ENCODE measurements around the gene TRUB2.

The TRUB2 gene

GRCh38 chr9:128321879-128322403, 306 bp downstream of the TRUB2 start:
- 4% methylated on average over 21 of the region's 21 CpGs for WGBS
- Histone ChIP-seq H2BK12ac (ENCODE audit: low read length in 2 of 2) (no peak overlapping the region), H2AK5ac (ENCODE audit: low read length, severe bottlenecking) (no peak overlapping the region)

GRCh38 chr9:128321343-128321742, 904 bp downstream of the TRUB2 start:
- H2AK5ac ChIP-seq (ENCODE audit: low read length, severe bottlenecking) = peak overlapping the region; percentile 0
- H3K9ac ChIP-seq (ENCODE audit: low read length) = peak overlapping the region; percentile 93
- peak overlapping the region in 1 of 2 experiments; percentile 91 for H3K4me3 ChIP-seq (ENCODE audit: insufficient read depth in 1 of 2, low read depth in 1 of 2, low read length in 2 of 2)
- H3K4ac ChIP-seq (ENCODE audit: low read depth in 1 of 2, low read length in 2 of 2) = no peak overlapping the region
- no peak overlapping the region for H2BK12ac ChIP-seq (ENCODE audit: low read length in 2 of 2)
- no peaks in the 10 kb centered on the region for H3K9me3 ChIP-seq (ENCODE audit: control insufficient read depth, low read length)
- no peak overlapping the region for H4K8ac ChIP-seq (ENCODE audit: low read length)
- no peak overlapping the region for H2AFZ ChIP-seq (ENCODE audit: low read depth, low read length)
- no peak overlapping the region for H3K27ac ChIP-seq (ENCODE audit: low read length, poor library complexity, severe bottlenecking)
- H3K4me1 ChIP-seq (ENCODE audit: control insufficient read depth, insufficient read depth, low read depth, low read length) = peaks cover 12% of the 10 kb centered on the region
- no peak overlapping the region for H3K23ac ChIP-seq (ENCODE audit: low read length in 2 of 2)
- peak overlapping the region; percentile 72 for H3K4me2 ChIP-seq (ENCODE audit: low read length, poor library complexity, severe bottlenecking)
- H3K14ac ChIP-seq (ENCODE audit: low read length in 2 of 2) = no peak overlapping the region
- no peak overlapping the region for H2BK120ac ChIP-seq (ENCODE audit: low read depth, low read length)
- H3K27me3 ChIP-seq (ENCODE audit: control insufficient read depth in 1 of 2, insufficient read depth in 1 of 2, low read length in 2 of 2) = no peaks in the 10 kb centered on the region
- H2BK15ac ChIP-seq (ENCODE audit: low read depth, poor library complexity, severe bottlenecking) = no peak overlapping the region
- H3K79me1 ChIP-seq (replicated peaks; ENCODE audit: low read length, poor library complexity, severe bottlenecking) = peaks cover 31% of the 10 kb centered on the region
- DNase-seq = no peak
- H3K36me3 ChIP-seq (ENCODE audit: control insufficient read depth in 1 of 2, insufficient read depth in 2 of 2, low read depth in 1 of 2, low read length in 2 of 2) = peaks cover 29 to 43% of the 10 kb centered on the region in 2 experiments
- 93% methylated on average over 4 of the region's 7 CpGs for WGBS
- no peak overlapping the region for H2BK5ac ChIP-seq (ENCODE audit: low read depth, low read length, poor library complexity, severe bottlenecking)
- no peak overlapping the region for H3K18ac ChIP-seq (ENCODE audit: low read depth in 1 of 2, low read length in 2 of 2)
- no peak overlapping the region for H4K91ac ChIP-seq (ENCODE audit: low read length)

More at GRCh38 chr9:128321879-128322403, 306 bp downstream of the TRUB2 start:
- H3K18ac ChIP-seq (ENCODE audit: low read depth in 1 of 2, low read length in 2 of 2) = peak overlapping the region in 1 of 2 experiments; percentile 21
- H3K14ac ChIP-seq (ENCODE audit: low read length in 2 of 2) = no peak overlapping the region
- H2BK5ac ChIP-seq (ENCODE audit: low read depth, low read length, poor library complexity, severe bottlenecking) = no peak overlapping the region
- H3K4me1 ChIP-seq (ENCODE audit: control insufficient read depth, insufficient read depth, low read depth, low read length) = peaks cover 12% of the 10 kb centered on the region
- no peak overlapping the region for H2AFZ ChIP-seq (ENCODE audit: low read depth, low read length)
- no peak overlapping the region for H3K27ac ChIP-seq (ENCODE audit: low read length, poor library complexity, severe bottlenecking)
- H3K79me1 ChIP-seq (replicated peaks; ENCODE audit: low read length, poor library complexity, severe bottlenecking) = peaks cover 34% of the 10 kb centered on the region
- DNase-seq = no peak
- peak overlapping the region in 1 of 2 experiments; percentile 40 for H3K4ac ChIP-seq (ENCODE audit: low read depth in 1 of 2, low read length in 2 of 2)
- peak overlapping the region; percentile 78 for H2BK15ac ChIP-seq (ENCODE audit: low read depth, poor library complexity, severe bottlenecking)
- no peak overlapping the region for H2BK120ac ChIP-seq (ENCODE audit: low read depth, low read length)
- peak overlapping the region; percentile 93 for H3K9ac ChIP-seq (ENCODE audit: low read length)
- no peak overlapping the region for H4K91ac ChIP-seq (ENCODE audit: low read length)
- H3K4me2 ChIP-seq (ENCODE audit: low read length, poor library complexity, severe bottlenecking) = peak overlapping the region; percentile 72
- peak overlapping the region; percentile 91 to 92 for H3K4me3 ChIP-seq (ENCODE audit: insufficient read depth in 1 of 2, low read depth in 1 of 2, low read length in 2 of 2)
- H4K8ac ChIP-seq (ENCODE audit: low read length) = peak overlapping the region; percentile 45
- no peaks in the 10 kb centered on the region for H3K27me3 ChIP-seq (ENCODE audit: control insufficient read depth in 1 of 2, insufficient read depth in 1 of 2, low read length in 2 of 2)
- no peak overlapping the region for H3K23ac ChIP-seq (ENCODE audit: low read length in 2 of 2)
- peaks cover 28 to 41% of the 10 kb centered on the region in 2 experiments for H3K36me3 ChIP-seq (ENCODE audit: control insufficient read depth in 1 of 2, insufficient read depth in 2 of 2, low read depth in 1 of 2, low read length in 2 of 2)
- H3K9me3 ChIP-seq (ENCODE audit: control insufficient read depth, low read length) = no peaks in the 10 kb centered on the region

- Histone ChIP-seq H3K4me1 (ENCODE audit: control insufficient read depth, insufficient read depth, low read depth, low read length) (peaks cover 5% of the 10 kb centered on the region), H3K9ac (ENCODE audit: low read length) (no peak overlapping the region), H3K9me3 (ENCODE audit: control insufficient read depth, low read length) (no peaks in the 10 kb centered on the region), H4K8ac (ENCODE audit: low read length) (no peak overlapping the region), H3K4ac (ENCODE audit: low read depth in 1 of 2, low read length in 2 of 2) (no peak overlapping the region), H3K4me3 (ENCODE audit: insufficient read depth in 1 of 2, low read depth in 1 of 2, low read length in 2 of 2) (no peak overlapping the region), H3K4me2 (ENCODE audit: low read length, poor library complexity, severe bottlenecking) (no peak overlapping the region), H3K23ac (ENCODE audit: low read length in 2 of 2) (no peak overlapping the region), H2BK5ac (ENCODE audit: low read depth, low read length, poor library complexity, severe bottlenecking) (no peak overlapping the region), H2AK5ac (ENCODE audit: low read length, severe bottlenecking) (no peak overlapping the region), H3K36me3 (ENCODE audit: control insufficient read depth in 1 of 2, insufficient read depth in 2 of 2, low read depth in 1 of 2, low read length in 2 of 2) (peaks cover 38 to 47% of the 10 kb centered on the region in 2 experiments), H3K14ac (ENCODE audit: low read length in 2 of 2) (no peak overlapping the region), H2BK120ac (ENCODE audit: low read depth, low read length) (no peak overlapping the region), H4K91ac (ENCODE audit: low read length) (no peak overlapping the region), H2AFZ (ENCODE audit: low read depth, low read length) (no peak overlapping the region), H2BK12ac (ENCODE audit: low read length in 2 of 2) (no peak overlapping the region), H2BK15ac (ENCODE audit: low read depth, poor library complexity, severe bottlenecking) (no peak overlapping the region), H3K79me1 (replicated peaks; ENCODE audit: low read length, poor library complexity, severe bottlenecking) (peaks cover 20% of the 10 kb centered on the region), H3K18ac (ENCODE audit: low read depth in 1 of 2, low read length in 2 of 2) (no peak overlapping the region), H3K27ac (ENCODE audit: low read length, poor library complexity, severe bottlenecking) (no peak overlapping the region), H3K27me3 (ENCODE audit: control insufficient read depth in 1 of 2, insufficient read depth in 1 of 2, low read length in 2 of 2) (no peaks in the 10 kb centered on the region)
- WGBS = 93% methylated on average over 2 of the region's 2 CpGs
- no peak for DNase-seq
Measured at GRCh38 chr9:128317629-128318028, 4.6 kb downstream of the TRUB2 start.

- DNase-seq = no peak
- no peak overlapping the region for H3K14ac ChIP-seq (ENCODE audit: low read length in 2 of 2)
- no peak overlapping the region for H2BK5ac ChIP-seq (ENCODE audit: low read depth, low read length, poor library complexity, severe bottlenecking)
- no peak overlapping the region for H2BK120ac ChIP-seq (ENCODE audit: low read depth, low read length)
- H2AK5ac ChIP-seq (ENCODE audit: low read length, severe bottlenecking) = no peak overlapping the region
- H3K4me2 ChIP-seq (ENCODE audit: low read length, poor library complexity, severe bottlenecking) = no peak overlapping the region
- H3K18ac ChIP-seq (ENCODE audit: low read depth in 1 of 2, low read length in 2 of 2) = no peak overlapping the region
- no peaks in the 10 kb centered on the region for H3K9me3 ChIP-seq (ENCODE audit: control insufficient read depth, low read length)
- peaks cover 43 to 49% of the 10 kb centered on the region in 2 experiments for H3K36me3 ChIP-seq (ENCODE audit: control insufficient read depth in 1 of 2, insufficient read depth in 2 of 2, low read depth in 1 of 2, low read length in 2 of 2)
- H2BK15ac ChIP-seq (ENCODE audit: low read depth, poor library complexity, severe bottlenecking) = no peak overlapping the region
- no peak overlapping the region for H2BK12ac ChIP-seq (ENCODE audit: low read length in 2 of 2)
- H3K4me3 ChIP-seq (ENCODE audit: insufficient read depth in 1 of 2, low read depth in 1 of 2, low read length in 2 of 2) = no peak overlapping the region
- peaks cover 2% of the 10 kb centered on the region for H3K4me1 ChIP-seq (ENCODE audit: control insufficient read depth, insufficient read depth, low read depth, low read length)
- H3K23ac ChIP-seq (ENCODE audit: low read length in 2 of 2) = no peak overlapping the region
- no peaks in the 10 kb centered on the region for H3K27me3 ChIP-seq (ENCODE audit: control insufficient read depth in 1 of 2, insufficient read depth in 1 of 2, low read length in 2 of 2)
- WGBS = 88% methylated on average over 7 of the region's 9 CpGs
- no peak overlapping the region for H3K9ac ChIP-seq (ENCODE audit: low read length)
- H4K8ac ChIP-seq (ENCODE audit: low read length) = no peak overlapping the region
- H4K91ac ChIP-seq (ENCODE audit: low read length) = no peak overlapping the region
- no peak overlapping the region for H3K27ac ChIP-seq (ENCODE audit: low read length, poor library complexity, severe bottlenecking)
- peaks cover 14% of the 10 kb centered on the region for H3K79me1 ChIP-seq (replicated peaks; ENCODE audit: low read length, poor library complexity, severe bottlenecking)
- no peak overlapping the region for H3K4ac ChIP-seq (ENCODE audit: low read depth in 1 of 2, low read length in 2 of 2)
- H2AFZ ChIP-seq (ENCODE audit: low read depth, low read length) = no peak overlapping the region
Measured at GRCh38 chr9:128316421-128316820, 5.8 kb downstream of the TRUB2 start.

All from mesenchymal stem cell (in vitro differentiated cells and primary cell).